Panc1 (cell line): ENCODE measurements around the gene CNN3. TPM values are rescaled to one million over a fixed set of nuclear protein-coding genes. Genes with fewer than 3 reads are reported as not detected.

Experiments used
- ATAC-seq: fragments of 200-7000 bp; cut with Tn5 transposase; 2 replicates; pipeline ENCODE4 v1.9.1; 2020; ENCODE audit warnings: mild to moderate bottlenecking, moderate library complexity
- BruUV-seq: library from RNA; stranded (reverse); fragments of 400-500 nt; replicated peaks from 2 replicates; lab custom pipeline; 2021; lab: Mats Ljungman, UMichigan
- CTCF ChIA-PET: fragments of 300-600 bp; sonication (Branson Sonifier 250); formaldehyde crosslinking; loops from one replicate; lab custom pipeline; 2022; ENCODE audit warnings: antibody characterized with exemption; lab: Charles Lee
- POLR2A ChIA-PET: fragments of 300-600 bp; sonication (Branson Sonifier 250); formaldehyde crosslinking; loops from one replicate; lab custom pipeline; 2022; ENCODE audit warnings: antibody characterized with exemption; lab: Charles Lee
- DNase-seq: peaks from one replicate; pipeline ENCODE4 v3.0.0-alpha.2; 2010; ENCODE audit warnings: low read depth, low spot score
- H3K27ac ChIP-seq: 2 replicates; pipeline ENCODE4 v1.5.1; 2011; ENCODE audit warnings: mild to moderate bottlenecking, low read length, inconsistent platforms
- H3K27me3 ChIP-seq: fragments of 200-500 bp; sonication (Bioruptor generic); 2 replicates; pipeline ENCODE4 v1.6.0; 2014; ENCODE audit warnings: low read length, inconsistent platforms; ENCODE audit not compliant: control insufficient read depth, insufficient read depth
- H3K36me3 ChIP-seq: fragments of 200-500 bp; sonication (Bioruptor generic); 2 replicates; pipeline ENCODE4 v1.5.1; 2014; ENCODE audit warnings: inconsistent platforms, mild to moderate bottlenecking, low read length, moderate library complexity; ENCODE audit not compliant: control insufficient read depth, insufficient read depth
- H3K4me1 ChIP-seq: 2 replicates; pipeline ENCODE4 v1.5.1; 2011; ENCODE audit warnings: inconsistent platforms, mild to moderate bottlenecking, low read length, moderate library complexity; ENCODE audit not compliant: control insufficient read depth, insufficient read depth
- H3K4me3 ChIP-seq, 2 experiments: 2 replicates each; pipeline ENCODE4 v1.5.1; 2011 to 2012; ENCODE audit warnings: low read depth in 2 of 2, low read length in 2 of 2, mild to moderate bottlenecking in 2 of 2, inconsistent platforms in 1 of 2, moderate library complexity in 1 of 2
- H3K9me3 ChIP-seq: fragments of 200-500 bp; sonication (Bioruptor generic); 2 replicates; pipeline ENCODE4 v1.5.1; 2014; ENCODE audit warnings: low read depth, mild to moderate bottlenecking, inconsistent platforms, low read length, moderate library complexity; ENCODE audit not compliant: control insufficient read depth, insufficient read depth
- CTCF ChIP-seq: fragments of 450-650 bp; IDR thresholded peaks from 2 replicates; pipeline ENCODE4 v1.5.1; 2017; ENCODE audit warnings: mild to moderate bottlenecking
- POLR2AphosphoS5 ChIP-seq: IDR thresholded peaks from 2 replicates; pipeline ENCODE4 v1.6.1; 2012; ENCODE audit warnings: mild to moderate bottlenecking, low read depth, low read length, moderate library complexity
- REST ChIP-seq, 2 experiments: IDR thresholded peaks; 2 replicates each; pipeline ENCODE4 v1.6.1; 2011 to 2012; ENCODE audit warnings: low read depth in 2 of 2, control low read depth in 1 of 2, low read length in 1 of 2, mild to moderate bottlenecking in 1 of 2, moderate library complexity in 1 of 2; ENCODE audit not compliant: insufficient read depth in 1 of 2
- SIN3A ChIP-seq: IDR thresholded peaks from 2 replicates; pipeline ENCODE4 v1.6.1; 2012; ENCODE audit warnings: low read depth, mild to moderate bottlenecking, low read length, moderate library complexity, borderline replicate concordance; ENCODE audit not compliant: insufficient read depth
- TCF7L2 ChIP-seq: IDR thresholded peaks from 2 replicates; pipeline ENCODE4 v1.6.1; 2011; ENCODE audit warnings: mild to moderate bottlenecking, low read depth, low read length, inconsistent platforms
- in situ Hi-C: cut with HindIII; loops from 2 replicates; pipeline ENCODE4 v1.10.0; 2016; ENCODE audit warnings: low sequenced_read_pairs, low pct_unique_long_range_greater_than_20kb
- intact Hi-C: fragments of 100-400 bp; cut with micrococcal nuclease; formaldehyde crosslinking; loops from one replicate; pipeline ENCODE4 v1.10.0; 2022; ENCODE audit not compliant: unreplicated experiment
- total RNA-seq: library from RNA; stranded (reverse); gene quantifications from one replicate; pipeline ENCODE4 v1.2.1, GENCODE V29; 2021; ENCODE audit not compliant: unreplicated experiment

Gene CNN3
- total RNA-seq, 1 experiment from 2014 or later: 72.3 TPM

DNA sequence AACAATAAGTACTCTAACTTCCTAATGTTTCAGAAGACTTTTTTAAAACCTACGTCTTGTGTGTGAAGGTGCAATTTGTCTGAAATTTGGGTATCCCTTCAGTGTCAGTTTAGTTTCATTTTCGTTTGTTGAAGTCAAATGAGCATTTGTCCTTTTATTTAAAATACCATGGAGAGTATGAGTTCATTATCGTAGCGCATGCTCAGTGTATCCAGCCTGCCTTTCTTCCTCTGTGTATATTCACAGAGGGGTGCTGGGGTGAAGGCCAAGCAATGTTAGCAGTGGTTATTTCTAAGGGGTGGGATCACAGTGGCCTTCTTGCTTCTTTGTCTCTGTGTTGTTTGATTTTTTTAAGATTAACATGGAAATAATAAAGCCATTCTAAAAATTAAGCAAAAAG lies 43.2 kb downstream of the CNN3 start:
- Histone ChIP-seq H3K4me3 (no peak overlapping the region), H3K9me3 (no peaks in the 10 kb centered on the region), H3K4me1 (no peaks in the 10 kb centered on the region), H3K27ac (no peak overlapping the region), H3K36me3 (no peaks in the 10 kb centered on the region), H3K27me3 (no peaks in the 10 kb centered on the region)
- no peak for ATAC-seq
- ChIA-PET POLR2A (no interaction called here), CTCF (no interaction called here)
- intact Hi-C loops: no loop called here
- no TSS peak for BruUV-seq
- in situ Hi-C loops: no loop called here
- no peak for TF ChIP-seq SIN3A
- no peak for TF ChIP-seq REST (IDR thresholded peaks at IDR 0.05; ENCODE audit: insufficient read depth in 1 of 2, low read depth in 2 of 2, low read length in 1 of 2)
- no peak for DNase-seq

GRCh38 chr1:94878329-94878728 lies 48.6 kb downstream of the CNN3 start:
- no peaks in the 10 kb centered on the region for H3K36me3 ChIP-seq
- no peak for ATAC-seq
- H3K9me3 ChIP-seq: no peaks in the 10 kb centered on the region
- ChIA-PET POLR2A (no interaction called here), CTCF (no interaction called here)
- in situ Hi-C loops (no loop called here), intact Hi-C loops (no loop called here)
- H3K4me3 ChIP-seq: no peak overlapping the region
- H3K27ac ChIP-seq: no peak overlapping the region
- no peak for TF ChIP-seq CTCF
- no peak for TF ChIP-seq TCF7L2
- no peak for TF ChIP-seq POLR2AphosphoS5
- no peak for TF ChIP-seq REST (IDR thresholded peaks at IDR 0.05; ENCODE audit: insufficient read depth in 1 of 2, low read depth in 2 of 2, low read length in 1 of 2)
- no peak for TF ChIP-seq SIN3A
- no peaks in the 10 kb centered on the region for H3K27me3 ChIP-seq
- no peak for DNase-seq
- BruUV-seq: no TSS peak
- no peaks in the 10 kb centered on the region for H3K4me1 ChIP-seq
